Glutamatergic neuron (in vitro differentiated cells): Measurements from ENCODE around the gene CKB. TPM values are rescaled to one million over a fixed set of nuclear protein-coding genes. Genes with fewer than 3 reads are reported as not detected.

Source experiments
- DNase-seq: peaks from one replicate; pipeline ENCODE4 v3.0.0; 2022
- H3K27ac Mint-ChIP-seq: one replicate; pipeline ENCODE4 v1.8.0; 2020; ENCODE audit warnings: mild to moderate bottlenecking, mixed read lengths, inconsistent platforms; ENCODE audit not compliant: unreplicated experiment
- H3K27me3 Mint-ChIP-seq: one replicate; pipeline ENCODE4 v1.8.0; 2020; ENCODE audit warnings: mild to moderate bottlenecking, moderate library complexity, mixed read lengths, inconsistent platforms; ENCODE audit not compliant: unreplicated experiment
- H3K36me3 Mint-ChIP-seq: one replicate; pipeline ENCODE4 v1.8.0; 2020; ENCODE audit warnings: mild to moderate bottlenecking, mixed read lengths, inconsistent platforms; ENCODE audit not compliant: unreplicated experiment
- H3K4me1 Mint-ChIP-seq: one replicate; pipeline ENCODE4 v1.8.0; 2020; ENCODE audit warnings: mild to moderate bottlenecking, low read depth, mixed read lengths, inconsistent platforms; ENCODE audit not compliant: unreplicated experiment
- H3K4me3 Mint-ChIP-seq: one replicate; pipeline ENCODE4 v1.8.0; 2020; ENCODE audit warnings: mild to moderate bottlenecking, mixed read lengths, inconsistent platforms; ENCODE audit not compliant: unreplicated experiment
- H3K9me3 Mint-ChIP-seq: one replicate; pipeline ENCODE4 v1.8.0; 2020; ENCODE audit warnings: mild to moderate bottlenecking, moderate library complexity, mixed read lengths, inconsistent platforms; ENCODE audit not compliant: unreplicated experiment
- total RNA-seq: library from RNA; stranded (reverse); fragmentation: NEBNext Ultra II Directional; extraction: Animal tissue kit (Norgen Biotek cat#: 25700); gene quantifications from one replicate; pipeline ENCODE4 v1.2.1, GENCODE V29; 2021; ENCODE audit not compliant: unreplicated experiment
- TF ChIP-seq, protein P1 (sequence below): fragments of 200-600 bp; sonication (generic); IDR thresholded peaks from one replicate; pipeline ENCODE4 v1.5.0; 2021; ENCODE audit not compliant: partially characterized antibody, unreplicated experiment

Gene CKB
- total RNA-seq, 1 donor from 2014 or later, result 2,561 TPM

DNA sequence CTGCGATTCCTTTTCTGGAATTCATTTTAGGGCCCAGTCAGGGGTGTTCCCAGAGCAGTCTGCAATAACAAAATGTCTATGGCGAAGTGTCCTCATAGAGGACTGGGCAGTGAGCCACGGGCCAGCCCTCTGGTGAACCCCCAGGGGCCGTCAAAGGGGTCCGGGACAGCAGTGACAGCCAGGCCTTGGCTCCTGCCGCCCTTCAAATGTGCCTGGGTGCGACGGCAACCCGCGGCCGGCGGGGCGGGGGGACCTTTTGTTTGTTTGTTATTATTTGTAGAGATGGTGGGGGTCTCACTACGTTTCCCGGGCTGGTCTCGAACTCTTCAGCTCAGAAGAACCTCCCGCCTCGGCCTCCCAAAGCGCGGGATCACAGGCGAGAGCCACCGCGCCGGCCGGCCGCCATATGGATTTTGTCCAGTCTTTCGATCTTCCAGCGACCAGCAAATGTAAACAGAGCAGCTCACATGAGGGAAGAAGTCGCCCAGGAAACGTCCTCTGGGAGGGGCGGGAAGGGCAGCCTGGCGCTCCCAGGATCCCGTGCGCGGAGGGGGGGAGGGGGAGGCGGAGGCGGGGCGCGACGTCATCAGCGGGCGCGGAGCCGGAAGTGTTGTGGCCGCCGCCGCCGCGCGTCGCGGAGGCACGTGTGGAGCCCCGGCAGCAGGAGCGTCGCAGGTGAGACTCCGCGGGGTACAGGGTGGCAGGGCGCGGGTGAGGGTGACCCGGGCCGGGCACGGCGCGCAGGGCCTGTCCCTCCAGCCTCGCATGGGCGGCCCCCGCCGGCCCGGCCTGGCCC lies 6.2 kb upstream of the CKB start, which contains the start of gene TRMT61A:
Gene TRMT61A (plus strand): TSS at position 610 of the 796 bp plus-strand sequence. CDS start 783 bp downstream, outside the sequence.
- H3K4me3 Mint-ChIP-seq, result peak within 1 kb of the TSS; percentile 96
- DNase-seq, result peak; percentile 91
- H3K27me3 Mint-ChIP-seq, result peaks cover 17% of the 10 kb centered on the region
- peaks cover 2% of the 10 kb centered on the region for H3K9me3 Mint-ChIP-seq
- TF ChIP-seq, protein P1, sequence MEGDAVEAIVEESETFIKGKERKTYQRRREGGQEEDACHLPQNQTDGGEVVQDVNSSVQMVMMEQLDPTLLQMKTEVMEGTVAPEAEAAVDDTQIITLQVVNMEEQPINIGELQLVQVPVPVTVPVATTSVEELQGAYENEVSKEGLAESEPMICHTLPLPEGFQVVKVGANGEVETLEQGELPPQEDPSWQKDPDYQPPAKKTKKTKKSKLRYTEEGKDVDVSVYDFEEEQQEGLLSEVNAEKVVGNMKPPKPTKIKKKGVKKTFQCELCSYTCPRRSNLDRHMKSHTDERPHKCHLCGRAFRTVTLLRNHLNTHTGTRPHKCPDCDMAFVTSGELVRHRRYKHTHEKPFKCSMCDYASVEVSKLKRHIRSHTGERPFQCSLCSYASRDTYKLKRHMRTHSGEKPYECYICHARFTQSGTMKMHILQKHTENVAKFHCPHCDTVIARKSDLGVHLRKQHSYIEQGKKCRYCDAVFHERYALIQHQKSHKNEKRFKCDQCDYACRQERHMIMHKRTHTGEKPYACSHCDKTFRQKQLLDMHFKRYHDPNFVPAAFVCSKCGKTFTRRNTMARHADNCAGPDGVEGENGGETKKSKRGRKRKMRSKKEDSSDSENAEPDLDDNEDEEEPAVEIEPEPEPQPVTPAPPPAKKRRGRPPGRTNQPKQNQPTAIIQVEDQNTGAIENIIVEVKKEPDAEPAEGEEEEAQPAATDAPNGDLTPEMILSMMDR, result no peak
- H3K36me3 Mint-ChIP-seq, result no peaks in the 10 kb centered on the region
- peaks cover 25% of the 10 kb centered on the region for H3K4me1 Mint-ChIP-seq
- H3K27ac Mint-ChIP-seq, result peak within 1 kb of the TSS; percentile 99

DNA sequence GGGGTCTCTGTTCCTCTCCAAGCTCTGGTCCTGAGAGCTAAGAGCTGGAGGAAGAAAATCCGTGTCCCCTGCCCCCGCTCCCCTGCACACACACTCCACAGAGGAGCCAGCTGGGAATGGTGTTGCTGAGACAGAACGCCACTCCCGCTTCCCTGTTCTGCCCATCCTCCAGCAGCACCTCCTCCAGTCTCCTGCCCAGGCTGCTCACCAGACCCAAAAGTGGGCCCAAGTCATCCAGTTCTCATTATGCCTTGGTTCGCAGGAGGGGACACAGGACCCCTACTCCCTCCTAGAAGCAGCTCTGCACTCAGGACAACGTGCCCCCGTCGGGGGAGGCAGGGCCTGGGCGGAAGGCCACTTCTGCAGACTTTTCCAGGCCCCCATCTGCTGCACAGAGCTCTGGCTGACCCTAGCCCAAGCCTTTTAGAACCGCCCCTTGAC lies 5.5 kb upstream of the CKB start:
- Mint-ChIP-seq H3K9me3 (peaks cover 7% of the 10 kb centered on the region), H3K4me1 (peaks cover 29% of the 10 kb centered on the region), H3K4me3 (peak overlapping the region; percentile 93), H3K27ac (peak overlapping the region; percentile 99), H3K27me3 (peaks cover 21% of the 10 kb centered on the region), H3K36me3 (no peaks in the 10 kb centered on the region)
- TF ChIP-seq, protein P1, result no peak
- peak; percentile 69 for DNase-seq

DNA sequence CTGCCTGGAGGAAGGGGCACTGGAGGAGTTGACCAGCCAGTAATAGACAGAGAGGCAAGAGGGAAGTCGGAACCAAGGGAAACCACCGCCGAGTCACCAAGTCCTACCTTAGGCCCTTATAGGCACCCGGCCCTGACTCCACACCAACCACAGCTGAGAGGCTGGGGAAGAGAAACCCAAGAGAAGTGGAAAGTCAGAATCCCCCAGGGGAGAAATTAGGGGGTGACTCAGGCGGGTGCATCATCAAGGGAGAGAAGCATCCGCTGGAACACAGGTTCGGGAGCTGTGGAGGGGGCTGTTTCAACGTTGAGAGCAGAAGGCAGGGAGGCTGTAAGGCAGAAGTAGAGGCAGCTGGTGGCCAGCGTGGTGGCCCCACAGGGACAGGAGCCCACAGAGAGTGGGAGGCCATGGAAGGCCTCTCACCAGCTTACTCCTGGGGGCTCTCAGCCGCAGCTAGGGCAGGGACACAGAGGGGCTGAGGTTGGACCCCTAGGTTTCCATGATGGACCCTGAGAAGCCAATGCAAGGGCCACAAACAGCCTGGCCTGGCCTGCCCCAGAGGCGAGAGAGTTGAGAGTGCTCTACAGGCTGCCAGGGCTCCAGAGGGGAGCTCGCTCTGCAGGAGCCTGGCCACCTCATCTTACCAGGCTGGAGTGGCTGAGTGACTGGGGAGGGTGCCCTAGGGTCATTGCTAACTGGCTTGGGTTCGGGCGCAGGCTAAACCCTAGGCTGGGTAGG lies 4.9 kb upstream of the CKB start:
- peak overlapping the region; percentile 99 for H3K27ac Mint-ChIP-seq

DNA sequence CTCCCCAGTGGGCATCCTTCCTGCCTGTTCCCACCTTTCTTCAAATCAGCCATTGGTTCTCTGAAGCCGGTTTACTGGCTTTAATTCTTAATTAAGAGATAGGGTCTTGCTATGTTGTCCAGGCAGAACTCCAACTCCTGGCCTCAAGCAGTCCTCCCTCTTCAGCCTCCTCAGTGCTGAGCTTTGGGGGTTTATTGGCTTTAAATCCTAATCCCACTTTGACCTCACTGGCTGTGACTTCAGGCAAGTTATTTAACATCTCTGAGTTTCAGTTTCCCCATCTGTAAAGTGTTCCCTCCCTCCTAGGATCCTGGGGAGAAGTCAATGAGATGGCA lies 4.3 kb upstream of the CKB start:
- peak overlapping the region; percentile 99 for H3K27ac Mint-ChIP-seq
- peak overlapping the region; percentile 93 for H3K4me3 Mint-ChIP-seq
- H3K9me3 Mint-ChIP-seq, result peaks cover 7% of the 10 kb centered on the region
- peaks cover 29% of the 10 kb centered on the region for H3K4me1 Mint-ChIP-seq
- DNase-seq, result no peak
- no peaks in the 10 kb centered on the region for H3K36me3 Mint-ChIP-seq
- peaks cover 21% of the 10 kb centered on the region for H3K27me3 Mint-ChIP-seq
- TF ChIP-seq, protein P1, result no peak

More for the DNA sequence above, 4.9 kb upstream of the CKB start:
- Mint-ChIP-seq H3K9me3 (peaks cover 7% of the 10 kb centered on the region), H3K4me1 (peaks cover 29% of the 10 kb centered on the region), H3K27me3 (peaks cover 21% of the 10 kb centered on the region), H3K4me3 (peak overlapping the region; percentile 93), H3K36me3 (no peaks in the 10 kb centered on the region)
- TF ChIP-seq, protein P1, result no peak
- peak; percentile 16 for DNase-seq
